GM19324 (cell line): ENCODE results near the gene TWNK.

Experiments used
- ATAC-seq: cut with Tn5 transposase; IDR thresholded peaks from one replicate; pipeline ENCODE4 v1.9.1; 2021; ENCODE audit warnings: mild to moderate bottlenecking, moderate library complexity; ENCODE audit not compliant: unreplicated experiment, low FRiP score

The TWNK gene

DNA sequence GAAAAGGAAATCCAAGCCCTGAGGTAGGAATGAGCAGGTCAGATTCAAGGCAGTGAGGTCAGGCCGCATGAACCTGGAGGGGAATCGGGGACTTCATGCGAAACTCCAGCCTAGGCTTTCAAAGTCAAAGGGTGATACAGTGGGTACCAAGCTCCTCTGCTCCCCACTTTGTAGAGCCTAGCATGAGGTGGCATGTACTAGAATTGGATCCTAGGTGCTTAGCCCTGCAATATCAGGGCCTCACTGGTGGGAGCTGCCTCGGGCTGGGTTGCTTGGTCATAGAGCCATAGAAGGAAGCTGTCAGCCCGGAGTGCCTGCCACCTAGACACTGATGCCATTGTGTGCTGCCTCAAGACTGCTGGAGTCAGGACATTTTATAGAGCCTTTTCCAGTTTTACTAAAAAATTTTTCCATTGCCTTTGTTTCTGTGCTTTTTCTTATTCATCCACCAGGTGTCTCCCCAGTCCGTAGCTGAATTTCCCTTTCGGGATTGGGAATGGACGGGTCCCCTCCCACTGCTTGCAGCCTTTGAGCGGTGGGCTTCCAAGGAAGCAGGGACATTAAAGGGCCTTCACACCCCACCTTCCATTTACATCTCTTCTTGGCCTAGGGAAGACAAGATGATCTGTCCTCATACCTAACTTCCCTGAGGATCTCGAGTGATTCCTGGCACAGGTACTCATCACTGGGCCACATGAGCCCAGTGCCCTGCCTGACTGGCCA is 6.8 kb downstream of the TWNK start:
- no peak for ATAC-seq

DNA sequence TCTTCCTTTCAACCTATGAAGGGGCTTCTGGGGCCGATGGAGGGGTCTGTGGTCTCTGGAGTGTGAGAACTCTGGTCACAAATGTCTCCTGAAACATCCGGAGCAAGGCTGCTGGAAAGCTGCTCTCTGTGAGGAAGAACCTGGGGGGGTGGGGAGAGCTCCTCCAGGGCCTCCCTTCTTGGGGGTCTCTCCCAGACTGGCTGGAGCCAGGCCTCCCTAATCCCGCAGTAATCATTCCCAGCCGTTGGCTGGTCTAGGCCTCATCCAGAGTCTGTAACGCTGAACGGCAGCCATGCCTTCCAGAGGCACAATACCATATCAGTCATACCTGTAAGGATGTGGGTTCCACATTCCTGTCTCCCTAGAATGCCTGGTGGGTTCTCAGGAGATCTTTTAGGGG is 7.8 kb downstream of the TWNK start:
- ATAC-seq, result no peak

DNA sequence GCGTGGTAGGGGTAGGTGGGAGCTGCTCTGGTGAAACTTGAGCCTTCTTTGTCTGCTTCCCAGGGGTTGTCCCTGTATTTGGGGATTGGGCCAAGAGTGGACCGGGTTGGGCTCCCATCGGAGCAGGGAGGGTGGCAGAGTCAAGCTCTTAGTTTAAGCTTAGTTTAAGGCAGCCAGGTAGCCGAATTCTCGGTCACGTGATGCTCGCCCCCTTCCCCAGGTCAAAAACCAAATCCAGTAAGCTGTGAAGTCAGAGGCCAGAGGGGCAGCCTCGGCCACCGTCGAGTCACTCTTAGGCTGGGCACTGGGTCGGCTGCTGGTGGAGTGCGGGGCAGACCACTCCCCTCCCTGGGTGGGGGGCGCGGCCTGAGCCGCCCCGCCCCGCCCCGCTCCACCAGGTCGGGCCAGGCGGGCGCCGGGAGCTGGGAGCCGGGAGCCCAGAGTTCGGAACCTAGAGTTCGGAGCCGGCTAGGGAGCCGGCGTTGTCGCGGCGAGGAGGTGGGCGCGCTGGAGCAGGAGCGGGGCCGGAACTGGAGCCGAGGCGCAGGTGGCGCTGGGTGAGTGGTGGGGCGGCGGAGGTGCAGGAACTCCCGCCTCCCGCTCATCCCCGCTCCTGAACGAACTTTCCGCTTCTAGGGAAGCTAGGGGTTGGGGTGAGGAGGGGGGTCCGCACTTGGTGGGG is 9.5 kb downstream of the TWNK start:
- no peak for ATAC-seq

DNA sequence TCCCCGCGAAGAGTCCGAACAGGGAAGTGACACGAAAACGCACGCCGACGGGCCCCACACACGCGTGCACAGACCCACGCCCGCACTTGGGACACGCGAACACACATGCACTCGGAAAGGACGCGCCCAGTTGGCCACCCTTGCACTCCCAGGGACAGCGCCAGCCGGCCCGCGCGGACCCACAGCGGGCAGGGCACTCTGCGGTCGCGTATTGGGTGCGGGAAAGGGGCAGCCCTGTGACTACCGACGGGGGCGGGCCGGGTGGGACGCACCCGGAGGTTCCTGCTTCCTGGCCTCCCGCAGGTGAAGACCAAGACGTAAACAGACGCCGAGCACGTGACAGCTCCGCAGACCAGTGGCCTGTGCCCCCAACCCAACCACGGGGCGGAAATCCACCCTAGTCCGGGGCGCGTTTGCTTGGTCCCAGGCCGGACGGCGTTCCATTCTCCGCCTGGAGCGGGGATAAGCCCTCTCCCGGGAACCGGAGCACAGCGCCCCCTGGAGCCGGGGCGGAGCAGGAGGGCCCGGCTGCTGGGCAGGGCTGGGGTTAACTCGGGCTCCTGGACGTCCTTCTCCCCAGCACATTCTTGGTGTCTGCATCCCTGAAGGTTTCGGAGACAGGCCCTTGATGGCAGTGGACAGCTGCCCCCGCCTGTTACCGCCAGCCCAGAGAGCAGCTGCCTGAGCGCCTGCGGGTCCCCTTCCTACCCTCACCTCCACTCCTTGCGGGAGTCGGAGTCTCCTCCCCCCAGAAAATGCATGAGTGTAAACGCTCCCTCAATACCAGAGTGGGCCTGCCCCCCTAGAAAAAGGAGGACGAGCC is 10.2 kb downstream of the TWNK start:
- ATAC-seq, result peak; percentile 38

DNA sequence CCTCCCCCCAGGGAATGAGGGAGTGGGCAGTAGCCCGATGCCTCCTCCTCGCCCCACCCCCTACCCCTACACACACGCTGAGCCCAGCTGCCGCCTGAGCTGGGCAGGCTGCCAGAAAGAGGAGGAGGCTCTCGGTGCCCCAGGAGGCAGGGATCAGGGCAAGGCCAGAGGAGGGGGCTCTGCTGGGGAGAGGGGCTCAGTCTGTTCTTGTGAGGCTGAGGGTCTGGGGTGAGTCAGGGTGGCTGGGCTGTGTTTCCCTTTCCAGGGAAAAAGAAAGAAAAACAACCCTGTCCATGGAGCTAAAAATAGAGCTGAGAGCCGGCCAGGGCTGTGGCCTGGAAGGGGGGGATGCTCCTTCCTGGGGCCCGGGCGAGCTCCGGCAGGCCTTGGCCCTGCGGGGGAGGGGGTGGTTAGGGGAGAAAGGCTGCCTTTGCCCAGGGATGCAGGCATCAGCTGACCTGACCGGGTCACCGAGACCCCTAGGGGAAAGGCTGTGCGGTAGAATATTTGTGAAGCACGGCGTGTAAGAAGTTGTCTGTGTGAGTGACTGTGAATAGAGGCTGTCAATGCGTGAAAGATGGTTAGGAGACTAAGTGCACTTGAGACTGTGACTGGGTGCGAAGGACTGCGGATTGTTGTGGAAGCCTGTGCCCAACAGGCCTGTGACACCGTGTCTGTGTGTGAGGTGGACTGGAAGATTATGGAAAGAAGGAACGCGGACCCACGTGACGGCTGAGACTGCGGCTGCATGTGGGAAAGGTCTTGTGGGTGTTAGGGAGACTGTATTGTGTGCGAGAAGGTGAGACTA is 11.0 kb downstream of the TWNK start:
- ATAC-seq, result peak; percentile 25

DNA sequence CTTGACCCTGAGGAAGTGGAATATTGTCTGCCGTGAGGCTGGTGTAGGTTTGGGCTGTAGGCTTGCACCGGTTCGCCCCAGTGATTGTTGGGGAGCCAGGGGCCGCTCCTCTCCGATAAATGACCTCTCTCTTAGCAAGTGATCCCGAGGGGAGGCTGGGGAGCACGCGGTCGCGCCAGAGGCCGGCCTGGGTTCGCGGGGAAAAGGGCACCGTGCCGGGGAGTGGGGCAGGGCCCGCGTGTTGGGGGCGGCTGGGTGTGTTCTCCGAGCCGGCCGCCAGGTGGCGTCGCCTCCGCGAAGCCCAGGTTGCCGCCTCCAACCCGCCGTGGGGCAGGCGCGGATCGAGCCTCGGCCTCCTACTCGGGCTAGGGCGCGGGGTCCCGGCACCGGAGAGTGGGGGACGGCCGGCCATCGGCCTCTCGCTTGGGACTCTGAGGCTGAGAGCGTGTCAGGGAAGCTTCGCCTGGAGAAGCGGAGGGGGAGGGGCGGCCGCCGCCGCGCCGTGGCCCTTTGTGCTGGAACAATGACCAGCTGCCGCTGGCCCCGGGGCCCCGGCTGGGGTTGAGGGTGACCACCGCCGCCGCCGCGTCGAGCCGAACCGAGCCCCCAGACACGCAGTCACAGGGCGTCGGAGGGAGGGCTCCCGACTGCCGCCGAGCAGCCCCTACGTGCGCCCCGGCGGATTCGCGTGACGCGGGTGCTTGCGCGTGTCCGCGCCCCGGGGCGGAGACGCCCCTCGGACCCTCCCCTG is 11.8 kb downstream of the TWNK start:
- ATAC-seq, result peak; percentile 44

DNA sequence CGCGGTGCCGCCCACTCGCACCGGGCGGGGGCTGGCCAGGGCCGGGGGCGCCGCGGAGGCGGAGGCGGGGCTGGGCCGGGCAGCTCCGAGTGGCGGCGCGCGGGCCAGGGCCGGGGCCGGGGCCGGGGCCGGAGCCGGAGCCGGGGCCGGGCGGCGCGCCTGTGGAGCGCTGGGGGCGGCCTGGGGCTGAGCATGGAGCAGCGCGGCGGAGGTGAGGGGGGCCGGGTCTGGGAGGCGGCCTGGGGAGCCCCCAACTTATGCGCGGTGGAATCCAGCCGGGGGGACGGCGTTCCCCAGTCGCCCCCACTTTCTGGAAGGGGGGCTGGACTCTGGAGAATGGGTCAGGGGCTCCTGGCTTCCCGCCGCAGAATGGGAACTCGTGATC is 12.4 kb downstream of the TWNK start, which contains the start of gene LZTS2:
Gene LZTS2, plus strand, starts transcription at position 67 of the 385 bp plus-strand sequence. CDS start 2,731 bp downstream, outside the sequence.
- ATAC-seq, result no peak

DNA sequence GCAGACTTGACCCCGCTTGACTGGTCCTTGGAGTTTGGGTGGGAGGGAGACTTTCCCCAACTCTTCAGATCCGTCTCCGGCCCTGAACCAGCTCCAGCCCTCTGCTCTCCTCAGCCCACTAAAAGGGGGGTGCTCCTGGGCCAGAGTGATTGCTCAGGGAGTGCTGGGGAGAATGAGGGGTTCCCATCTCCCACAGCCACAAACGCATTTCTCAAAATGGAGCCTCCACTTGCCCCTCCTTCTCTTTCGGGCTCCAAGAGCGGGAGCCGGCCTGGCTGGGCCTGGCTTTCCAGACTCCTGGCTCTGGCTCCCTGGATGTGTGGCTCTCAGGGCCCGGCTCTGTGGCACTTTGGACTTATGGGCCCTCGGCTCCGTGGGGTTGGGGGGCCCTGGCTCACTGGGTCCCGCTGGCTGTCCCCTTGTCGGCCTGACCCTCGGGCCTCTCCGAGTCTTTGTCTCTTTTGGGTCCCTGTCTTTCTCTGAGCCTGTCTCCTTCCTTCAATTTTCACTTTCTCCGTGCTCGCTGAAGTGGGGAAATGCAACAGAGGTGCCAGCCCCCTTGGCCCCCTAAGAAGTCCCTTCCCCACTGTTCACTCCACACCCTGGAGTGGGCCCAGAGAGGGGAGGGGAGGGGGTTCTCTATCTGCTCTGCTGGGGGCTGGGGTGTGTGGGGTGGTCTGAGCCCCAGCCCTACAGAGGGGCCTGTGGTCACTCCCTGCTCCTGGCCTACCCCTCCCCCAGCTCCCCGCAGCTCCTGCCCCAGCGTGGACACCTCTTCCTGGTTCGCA is 13.0 kb downstream of the TWNK start:
- ATAC-seq, result no peak

DNA sequence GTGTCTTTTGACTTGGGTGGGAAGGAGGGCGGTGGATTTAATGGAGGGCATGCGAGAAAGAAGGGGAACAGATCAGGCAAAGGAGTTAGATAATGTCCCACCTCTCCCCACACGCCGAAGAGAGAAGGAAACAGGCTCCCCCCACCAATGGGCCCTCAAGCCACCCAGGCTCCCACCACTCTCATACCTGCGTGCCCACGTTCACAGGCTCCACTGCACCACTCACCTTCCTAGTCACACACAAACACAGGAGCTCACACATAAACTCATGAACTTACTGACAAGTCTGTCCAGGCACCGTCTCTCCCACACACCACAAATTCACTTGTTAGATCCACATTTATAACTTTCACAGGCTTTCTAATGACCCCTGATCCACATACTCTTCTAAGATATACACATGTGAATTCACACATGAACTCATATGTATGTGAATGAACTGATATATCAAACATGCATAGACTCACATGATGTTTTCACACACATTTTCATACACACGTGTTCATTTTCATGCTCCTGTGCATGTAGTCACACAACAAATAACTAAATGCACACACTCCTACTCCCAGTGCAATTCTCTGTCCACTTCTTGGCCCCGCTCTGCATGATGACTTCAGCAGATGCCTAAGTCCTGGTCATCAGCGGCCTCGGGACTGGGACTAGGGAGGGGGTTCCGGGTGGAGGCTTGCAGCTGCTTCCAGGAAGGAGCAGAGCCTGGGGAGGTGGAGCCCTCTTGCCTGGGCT is 13.7 kb downstream of the TWNK start:
- ATAC-seq, result no peak

DNA sequence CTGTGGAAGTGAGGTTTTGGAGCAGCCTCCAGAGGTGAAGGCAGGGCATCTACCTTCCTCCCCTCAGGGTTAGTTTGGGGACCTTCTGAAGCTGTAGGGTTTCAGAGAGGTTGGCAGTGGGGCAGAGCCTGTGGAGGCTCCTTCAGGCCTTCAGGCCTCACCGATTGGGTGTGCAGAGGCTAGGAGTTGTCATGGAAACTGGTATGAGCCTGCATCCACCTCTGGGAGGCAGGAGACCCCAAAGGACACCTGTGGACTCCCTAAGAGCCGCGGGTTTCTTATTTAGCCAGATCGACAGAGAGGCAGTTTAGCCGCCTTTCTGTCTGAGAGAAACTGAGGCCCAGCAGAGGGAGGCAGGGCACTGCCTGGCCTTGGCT is 14.3 kb downstream of the TWNK start:
- ATAC-seq, result no peak

DNA sequence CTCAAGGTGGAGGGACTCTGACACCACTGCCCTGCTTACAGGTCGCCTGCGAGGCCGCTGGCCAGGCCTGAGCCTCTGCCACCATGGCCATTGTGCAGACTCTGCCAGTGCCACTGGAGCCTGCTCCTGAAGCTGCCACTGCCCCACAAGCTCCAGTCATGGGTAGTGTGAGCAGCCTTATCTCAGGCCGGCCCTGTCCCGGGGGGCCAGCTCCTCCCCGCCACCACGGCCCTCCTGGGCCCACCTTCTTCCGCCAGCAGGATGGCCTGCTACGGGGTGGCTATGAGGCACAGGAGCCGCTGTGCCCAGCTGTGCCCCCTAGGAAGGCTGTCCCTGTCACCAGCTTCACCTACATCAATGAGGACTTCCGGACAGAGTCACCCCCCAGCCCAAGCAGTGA is 15.1 kb downstream of the TWNK start:
- ATAC-seq, result no peak

DNA sequence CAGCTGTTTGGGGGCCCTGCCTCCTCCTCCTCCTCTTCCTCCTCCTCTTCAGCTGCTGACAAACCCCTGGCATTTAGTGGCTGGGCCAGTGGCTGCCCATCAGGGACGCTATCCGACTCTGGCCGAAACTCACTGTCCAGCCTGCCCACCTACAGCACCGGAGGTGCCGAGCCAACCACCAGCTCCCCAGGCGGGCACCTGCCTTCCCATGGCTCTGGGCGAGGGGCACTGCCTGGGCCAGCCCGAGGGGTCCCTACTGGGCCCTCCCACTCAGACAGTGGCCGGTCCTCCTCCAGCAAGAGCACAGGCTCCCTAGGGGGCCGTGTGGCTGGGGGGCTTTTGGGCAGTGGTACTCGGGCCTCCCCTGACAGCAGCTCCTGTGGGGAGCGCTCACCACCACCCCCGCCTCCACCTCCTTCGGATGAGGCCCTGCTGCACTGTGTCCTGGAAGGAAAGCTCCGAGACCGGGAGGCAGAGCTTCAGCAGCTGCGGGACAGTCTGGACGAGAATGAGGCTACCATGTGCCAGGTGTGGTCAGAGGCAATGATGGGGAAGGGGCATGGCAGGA is 16.4 kb downstream of the TWNK start:
- ATAC-seq, result no peak

DNA sequence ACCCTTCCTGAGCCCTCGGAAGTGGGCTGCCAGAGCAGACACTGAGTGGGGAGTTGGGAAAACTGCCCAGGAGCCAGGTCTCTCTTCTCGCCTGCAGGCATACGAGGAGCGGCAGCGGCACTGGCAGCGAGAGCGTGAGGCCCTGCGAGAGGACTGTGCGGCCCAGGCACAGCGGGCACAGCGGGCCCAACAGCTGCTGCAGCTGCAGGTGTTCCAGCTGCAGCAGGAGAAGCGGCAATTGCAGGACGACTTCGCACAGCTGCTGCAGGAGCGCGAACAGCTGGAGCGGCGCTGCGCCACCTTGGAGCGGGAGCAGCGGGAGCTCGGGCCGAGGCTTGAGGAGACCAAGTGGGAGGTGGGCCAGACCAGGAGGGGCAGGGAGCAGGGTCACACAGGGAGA is 18.0 kb downstream of the TWNK start:
- ATAC-seq, result no peak

DNA sequence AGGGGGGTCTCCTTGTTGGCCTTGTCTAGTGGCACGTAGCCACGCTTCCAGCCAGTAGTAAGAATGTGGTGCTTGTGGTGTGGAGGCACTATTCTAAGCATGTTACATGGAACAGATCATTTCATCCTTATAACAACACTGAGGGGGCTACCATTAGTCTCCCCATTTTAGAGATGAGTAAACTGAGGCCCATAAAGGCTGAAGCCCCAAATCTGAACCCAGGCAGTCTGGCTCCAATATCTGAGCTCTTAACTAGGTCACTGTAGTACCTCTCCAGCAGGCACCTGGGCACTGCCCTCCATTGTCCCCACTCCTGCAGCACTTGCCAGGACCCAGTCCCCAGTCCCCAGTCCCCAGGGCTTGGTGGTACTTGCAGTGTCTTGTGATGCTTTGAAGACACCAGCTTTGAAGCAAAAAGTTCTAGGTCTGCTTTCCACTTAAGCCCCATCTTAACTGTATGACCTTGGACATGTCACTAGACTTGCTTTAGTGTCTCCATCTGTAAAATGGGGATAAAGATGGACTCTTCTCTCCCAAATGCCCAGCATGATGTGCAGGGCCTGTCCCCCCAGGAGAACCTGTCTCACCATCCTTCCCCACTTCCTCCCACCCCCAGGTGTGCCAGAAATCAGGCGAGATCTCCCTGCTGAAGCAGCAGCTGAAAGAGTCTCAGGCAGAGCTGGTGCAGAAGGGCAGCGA is 18.7 kb downstream of the TWNK start:
- ATAC-seq, result no peak

DNA sequence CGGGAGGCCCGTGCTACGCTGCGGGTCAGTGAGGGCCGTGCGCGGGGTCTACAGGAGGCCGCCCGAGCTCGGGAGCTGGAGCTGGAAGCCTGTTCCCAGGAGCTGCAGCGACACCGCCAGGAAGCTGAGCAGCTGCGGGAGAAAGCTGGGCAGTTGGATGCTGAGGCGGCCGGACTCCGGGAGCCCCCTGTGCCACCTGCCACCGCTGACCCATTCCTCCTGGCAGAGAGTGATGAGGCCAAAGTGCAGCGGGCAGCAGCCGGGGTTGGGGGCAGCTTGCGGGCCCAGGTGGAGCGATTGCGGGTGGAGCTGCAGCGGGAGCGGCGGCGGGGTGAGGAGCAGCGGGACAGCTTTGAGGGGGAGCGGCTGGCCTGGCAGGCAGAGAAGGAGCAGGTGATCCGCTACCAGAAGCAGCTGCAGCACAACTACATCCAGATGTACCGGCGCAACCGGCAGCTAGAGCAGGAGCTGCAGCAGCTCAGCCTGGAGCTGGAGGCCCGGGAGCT is 19.3 kb downstream of the TWNK start:
- ATAC-seq, result no peak

DNA sequence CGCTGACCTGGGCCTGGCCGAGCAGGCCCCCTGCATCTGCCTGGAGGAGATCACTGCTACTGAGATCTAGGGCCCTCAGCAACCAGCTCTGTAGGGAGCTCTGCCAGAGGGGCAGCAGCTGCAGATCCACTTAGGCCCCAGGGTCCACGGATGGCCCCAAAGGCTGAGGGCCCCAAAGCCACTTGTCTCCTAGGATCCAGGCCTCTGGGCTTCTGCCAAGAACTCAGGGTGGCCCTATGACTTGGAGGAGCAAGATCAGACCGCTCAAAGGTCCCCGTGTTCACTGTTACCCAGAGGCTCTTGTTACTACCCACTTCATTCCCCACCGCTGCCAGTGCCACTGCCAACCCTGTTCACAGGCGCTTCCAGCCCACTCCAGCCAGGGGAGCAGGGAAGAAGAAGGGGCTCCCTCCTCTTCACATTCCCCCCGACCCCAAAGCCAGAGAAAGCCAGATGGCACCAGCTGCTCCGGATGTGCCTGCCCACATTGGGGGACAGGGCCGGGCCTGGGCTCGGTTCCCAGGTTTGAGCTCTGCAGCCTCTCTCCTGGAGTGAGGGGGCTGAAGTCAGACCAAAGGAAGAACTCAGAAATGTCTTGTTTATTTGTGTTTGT is 19.9 kb downstream of the TWNK start:
- ATAC-seq, result no peak
